HepG2 (cell line): ENCODE measurements around the gene MICA. TPM values are rescaled to one million over a fixed set of nuclear protein-coding genes. Genes with fewer than 3 reads are reported as not detected.

Experiments used
- CEBPG ChIP-seq: IDR thresholded peaks from 2 replicates; pipeline ENCODE4 v1.6.1; 2016
- NR1H2 ChIP-seq: sonication (generic); formaldehyde crosslinking; IDR thresholded peaks from 2 replicates; pipeline ENCODE4 v1.8.1; 2022; ENCODE audit warnings: low read depth, missing genetic modification reagents, borderline replicate concordance
- PHF5A ChIP-seq: IDR thresholded peaks from one replicate; pipeline ENCODE4 v1.6.1; 2018; ENCODE audit warnings: low read depth, missing genetic modification reagents; ENCODE audit not compliant: unreplicated experiment
- RFXANK ChIP-seq: IDR thresholded peaks from 2 replicates; pipeline ENCODE4 v1.6.1; 2016
- SAFB2 ChIP-seq: sonication (generic); formaldehyde crosslinking; IDR thresholded peaks from 2 replicates; pipeline ENCODE4 v1.5.1; 2020; ENCODE audit warnings: missing genetic modification reagents, low read depth, mild to moderate bottlenecking, borderline replicate concordance
- SMAD1 ChIP-seq: sonication (generic); formaldehyde crosslinking; IDR thresholded peaks from 2 replicates; pipeline ENCODE4 v1.4.0; 2020; ENCODE audit warnings: missing genetic modification reagents, low read depth, mild to moderate bottlenecking, borderline replicate concordance
- ZNF709 ChIP-seq: sonication (generic); formaldehyde crosslinking; IDR thresholded peaks from 2 replicates; pipeline ENCODE4 v1.5.0; 2020; ENCODE audit warnings: mild to moderate bottlenecking, missing genetic modification reagents
- ZNF713 ChIP-seq: sonication (generic); formaldehyde crosslinking; IDR thresholded peaks from 2 replicates; pipeline ENCODE4 v1.4.0; 2020; ENCODE audit warnings: mild to moderate bottlenecking, missing genetic modification reagents
- ZNF724P ChIP-seq: sonication (generic); formaldehyde crosslinking; IDR thresholded peaks from 2 replicates; pipeline ENCODE4 v1.8.0; 2022; ENCODE audit warnings: missing genetic modification reagents, borderline replicate concordance
- ZNF879 ChIP-seq: sonication (generic); formaldehyde crosslinking; IDR thresholded peaks from 2 replicates; pipeline ENCODE4 v1.8.1; 2023; ENCODE audit warnings: missing genetic modification reagents
- polyA plus RNA-seq, 8 experiments: library from polyadenylated mRNA; depleted of rRNA in 3 of 8; stranded (reverse) in 7 of 8; unstranded in 1 of 8; fragments of >200 nt; fragmentation: Illumina TruSeq in 4 of 8; extraction: Trizol in 4 of 8; gene quantifications; 2 replicates each; pipeline versions ENCODE4 v1.2.1 to v1.2.3, GENCODE V29; 2011 to 2016; ENCODE audit warnings: low read depth in 4 of 8, missing spikeins in 1 of 8, mixed read lengths in 1 of 8; ENCODE audit not compliant: insufficient read depth in 1 of 8
- total RNA-seq, 5 experiments: library from RNA; depleted of rRNA; stranded (reverse); fragments of >200 nt; fragmentation: Illumina TruSeq; extraction: Trizol; gene quantifications; 2 replicates each; pipeline ENCODE4 v1.2.3, GENCODE V29; 2016; ENCODE audit warnings: low read depth in 1 of 5
- TF ChIP-seq, protein P1 (sequence below): IDR thresholded peaks from 2 replicates; pipeline ENCODE4 v1.6.1; 2016; ENCODE audit warnings: missing compliant biosample characterization, missing genetic modification reagents, borderline replicate concordance
- TF ChIP-seq, protein P2 (sequence below): IDR thresholded peaks from 2 replicates; pipeline ENCODE4 v1.6.1; 2016
- TF ChIP-seq, protein P3 (sequence below): sonication (generic); formaldehyde crosslinking; IDR thresholded peaks from 2 replicates; pipeline ENCODE4 v1.4.0; 2020; ENCODE audit warnings: mild to moderate bottlenecking, missing genetic modification reagents, borderline replicate concordance
- TF ChIP-seq, protein P4 (sequence below): sonication (generic); formaldehyde crosslinking; IDR thresholded peaks from 2 replicates; pipeline ENCODE4 v1.5.1; 2020; ENCODE audit warnings: missing genetic modification reagents, mild to moderate bottlenecking, borderline replicate concordance
- TF ChIP-seq, protein P5 (sequence below): sonication (generic); formaldehyde crosslinking; IDR thresholded peaks from 2 replicates; pipeline ENCODE4 v1.4.0; 2020; ENCODE audit warnings: missing genetic modification reagents

Gene MICA
- total and polyA plus RNA-seq, 2 of the 13 experiments (the other 11 are each of a cell fraction or from before 2014, with no cell fraction given): 21.6 to 38.1 TPM

DNA sequence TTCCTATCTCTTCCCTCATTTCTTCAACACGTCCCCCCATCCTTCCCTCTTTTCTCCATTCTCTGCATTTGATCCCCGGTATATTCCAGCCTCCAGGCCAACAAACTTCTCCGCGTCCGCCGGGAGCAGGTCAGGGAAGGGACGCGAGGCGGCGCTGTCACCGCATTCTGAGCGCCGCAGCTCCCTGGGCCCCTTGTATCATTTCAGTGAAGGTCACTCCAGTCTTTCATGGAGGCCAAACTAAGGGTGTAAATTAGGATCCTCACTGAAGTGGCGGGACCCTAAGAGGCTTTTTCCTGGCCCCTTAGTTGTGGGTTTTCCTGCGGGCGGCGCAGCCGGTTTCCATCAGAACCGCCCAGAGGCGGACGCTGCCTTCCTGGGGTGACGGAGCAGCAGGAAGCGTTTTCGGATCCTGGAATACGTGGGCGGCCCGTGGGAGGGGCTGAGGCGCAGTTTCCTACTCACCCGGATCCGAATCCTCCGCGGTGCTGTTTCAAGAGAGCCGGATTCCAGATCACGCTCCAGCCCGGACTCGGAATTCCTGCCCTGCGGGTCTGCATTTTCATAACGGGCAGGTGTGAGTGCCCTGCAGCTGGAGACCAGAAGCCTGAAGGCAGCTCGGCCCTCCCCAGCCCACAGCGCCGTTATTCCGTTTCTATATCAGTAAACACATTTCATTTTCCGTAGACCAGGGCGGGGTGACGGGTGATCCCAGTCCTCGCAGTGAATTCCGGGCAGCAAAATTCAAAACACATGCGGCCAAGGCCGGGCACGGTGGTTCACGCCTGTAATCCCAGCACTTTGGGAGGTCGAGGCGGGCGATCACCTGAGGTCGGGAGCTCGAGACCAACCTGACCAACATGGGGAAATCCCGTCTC, 3.6 kb upstream of the MICA start (continued):
- TF ChIP-seq ZNF709 (CRISPR knock-in tag) (peak; percentile 69), ZNF879 (CRISPR knock-in tag) (peak; percentile 3; the same call in 1 of the 2 replicates), ZNF713 (CRISPR knock-in tag) (no peak), SAFB2 (CRISPR knock-in tag) (no peak; the same call in 1 of the 2 replicates), ZNF724P (CRISPR knock-in tag) (no peak), CEBPG (peak; percentile 4; the same call in 1 of the 2 replicates), RFXANK (CRISPR knock-in tag) (0 out of 2 replicates have a peak, but pooled peaks have one; percentile 81), PHF5A (CRISPR knock-in tag) (peak; percentile 79), NR1H2 (CRISPR knock-in tag) (no peak), SMAD1 (CRISPR knock-in tag) (peak; percentile 92; the same call in 1 of the 2 replicates)
- TF ChIP-seq, protein P1, sequence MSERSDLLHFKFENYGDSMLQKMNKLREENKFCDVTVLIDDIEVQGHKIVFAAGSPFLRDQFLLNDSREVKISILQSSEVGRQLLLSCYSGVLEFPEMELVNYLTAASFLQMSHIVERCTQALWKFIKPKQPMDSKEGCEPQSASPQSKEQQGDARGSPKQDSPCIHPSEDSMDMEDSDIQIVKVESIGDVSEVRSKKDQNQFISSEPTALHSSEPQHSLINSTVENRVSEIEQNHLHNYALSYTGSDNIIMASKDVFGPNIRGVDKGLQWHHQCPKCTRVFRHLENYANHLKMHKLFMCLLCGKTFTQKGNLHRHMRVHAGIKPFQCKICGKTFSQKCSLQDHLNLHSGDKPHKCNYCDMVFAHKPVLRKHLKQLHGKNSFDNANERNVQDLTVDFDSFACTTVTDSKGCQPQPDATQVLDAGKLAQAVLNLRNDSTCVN: peak; percentile 71; the same call in 1 of the 2 replicates
- TF ChIP-seq, protein P2, sequence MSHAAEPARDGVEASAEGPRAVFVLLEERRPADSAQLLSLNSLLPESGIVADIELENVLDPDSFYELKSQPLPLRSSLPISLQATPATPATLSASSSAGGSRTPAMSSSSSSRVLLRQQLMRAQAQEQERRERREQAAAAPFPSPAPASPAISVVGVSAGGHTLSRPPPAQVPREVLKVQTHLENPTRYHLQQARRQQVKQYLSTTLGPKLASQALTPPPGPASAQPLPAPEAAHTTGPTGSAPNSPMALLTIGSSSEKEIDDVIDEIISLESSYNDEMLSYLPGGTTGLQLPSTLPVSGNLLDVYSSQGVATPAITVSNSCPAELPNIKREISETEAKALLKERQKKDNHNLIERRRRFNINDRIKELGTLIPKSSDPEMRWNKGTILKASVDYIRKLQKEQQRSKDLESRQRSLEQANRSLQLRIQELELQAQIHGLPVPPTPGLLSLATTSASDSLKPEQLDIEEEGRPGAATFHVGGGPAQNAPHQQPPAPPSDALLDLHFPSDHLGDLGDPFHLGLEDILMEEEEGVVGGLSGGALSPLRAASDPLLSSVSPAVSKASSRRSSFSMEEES (CRISPR knock-in tag): no peak; the same call in 1 of the 2 replicates
- TF ChIP-seq, protein P3, sequence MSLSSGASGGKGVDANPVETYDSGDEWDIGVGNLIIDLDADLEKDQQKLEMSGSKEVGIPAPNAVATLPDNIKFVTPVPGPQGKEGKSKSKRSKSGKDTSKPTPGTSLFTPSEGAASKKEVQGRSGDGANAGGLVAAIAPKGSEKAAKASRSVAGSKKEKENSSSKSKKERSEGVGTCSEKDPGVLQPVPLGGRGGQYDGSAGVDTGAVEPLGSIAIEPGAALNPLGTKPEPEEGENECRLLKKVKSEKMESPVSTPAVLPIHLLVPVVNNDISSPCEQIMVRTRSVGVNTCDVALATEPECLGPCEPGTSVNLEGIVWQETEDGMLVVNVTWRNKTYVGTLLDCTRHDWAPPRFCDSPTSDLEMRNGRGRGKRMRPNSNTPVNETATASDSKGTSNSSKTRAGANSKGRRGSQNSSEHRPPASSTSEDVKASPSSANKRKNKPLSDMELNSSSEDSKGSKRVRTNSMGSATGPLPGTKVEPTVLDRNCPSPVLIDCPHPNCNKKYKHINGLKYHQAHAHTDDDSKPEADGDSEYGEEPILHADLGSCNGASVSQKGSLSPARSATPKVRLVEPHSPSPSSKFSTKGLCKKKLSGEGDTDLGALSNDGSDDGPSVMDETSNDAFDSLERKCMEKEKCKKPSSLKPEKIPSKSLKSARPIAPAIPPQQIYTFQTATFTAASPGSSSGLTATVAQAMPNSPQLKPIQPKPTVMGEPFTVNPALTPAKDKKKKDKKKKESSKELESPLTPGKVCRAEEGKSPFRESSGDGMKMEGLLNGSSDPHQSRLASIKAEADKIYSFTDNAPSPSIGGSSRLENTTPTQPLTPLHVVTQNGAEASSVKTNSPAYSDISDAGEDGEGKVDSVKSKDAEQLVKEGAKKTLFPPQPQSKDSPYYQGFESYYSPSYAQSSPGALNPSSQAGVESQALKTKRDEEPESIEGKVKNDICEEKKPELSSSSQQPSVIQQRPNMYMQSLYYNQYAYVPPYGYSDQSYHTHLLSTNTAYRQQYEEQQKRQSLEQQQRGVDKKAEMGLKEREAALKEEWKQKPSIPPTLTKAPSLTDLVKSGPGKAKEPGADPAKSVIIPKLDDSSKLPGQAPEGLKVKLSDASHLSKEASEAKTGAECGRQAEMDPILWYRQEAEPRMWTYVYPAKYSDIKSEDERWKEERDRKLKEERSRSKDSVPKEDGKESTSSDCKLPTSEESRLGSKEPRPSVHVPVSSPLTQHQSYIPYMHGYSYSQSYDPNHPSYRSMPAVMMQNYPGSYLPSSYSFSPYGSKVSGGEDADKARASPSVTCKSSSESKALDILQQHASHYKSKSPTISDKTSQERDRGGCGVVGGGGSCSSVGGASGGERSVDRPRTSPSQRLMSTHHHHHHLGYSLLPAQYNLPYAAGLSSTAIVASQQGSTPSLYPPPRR (CRISPR knock-in tag): peak; percentile 16; the same call in 1 of the 2 replicates
- TF ChIP-seq, protein P4, sequence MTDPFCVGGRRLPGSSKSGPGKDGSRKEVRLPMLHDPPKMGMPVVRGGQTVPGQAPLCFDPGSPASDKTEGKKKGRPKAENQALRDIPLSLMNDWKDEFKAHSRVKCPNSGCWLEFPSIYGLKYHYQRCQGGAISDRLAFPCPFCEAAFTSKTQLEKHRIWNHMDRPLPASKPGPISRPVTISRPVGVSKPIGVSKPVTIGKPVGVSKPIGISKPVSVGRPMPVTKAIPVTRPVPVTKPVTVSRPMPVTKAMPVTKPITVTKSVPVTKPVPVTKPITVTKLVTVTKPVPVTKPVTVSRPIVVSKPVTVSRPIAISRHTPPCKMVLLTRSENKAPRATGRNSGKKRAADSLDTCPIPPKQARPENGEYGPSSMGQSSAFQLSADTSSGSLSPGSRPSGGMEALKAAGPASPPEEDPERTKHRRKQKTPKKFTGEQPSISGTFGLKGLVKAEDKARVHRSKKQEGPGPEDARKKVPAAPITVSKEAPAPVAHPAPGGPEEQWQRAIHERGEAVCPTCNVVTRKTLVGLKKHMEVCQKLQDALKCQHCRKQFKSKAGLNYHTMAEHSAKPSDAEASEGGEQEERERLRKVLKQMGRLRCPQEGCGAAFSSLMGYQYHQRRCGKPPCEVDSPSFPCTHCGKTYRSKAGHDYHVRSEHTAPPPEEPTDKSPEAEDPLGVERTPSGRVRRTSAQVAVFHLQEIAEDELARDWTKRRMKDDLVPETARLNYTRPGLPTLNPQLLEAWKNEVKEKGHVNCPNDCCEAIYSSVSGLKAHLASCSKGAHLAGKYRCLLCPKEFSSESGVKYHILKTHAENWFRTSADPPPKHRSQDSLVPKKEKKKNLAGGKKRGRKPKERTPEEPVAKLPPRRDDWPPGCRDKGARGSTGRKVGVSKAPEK (CRISPR knock-in tag): peak; percentile 16; the same call in 1 of the 2 replicates
- TF ChIP-seq, protein P5, sequence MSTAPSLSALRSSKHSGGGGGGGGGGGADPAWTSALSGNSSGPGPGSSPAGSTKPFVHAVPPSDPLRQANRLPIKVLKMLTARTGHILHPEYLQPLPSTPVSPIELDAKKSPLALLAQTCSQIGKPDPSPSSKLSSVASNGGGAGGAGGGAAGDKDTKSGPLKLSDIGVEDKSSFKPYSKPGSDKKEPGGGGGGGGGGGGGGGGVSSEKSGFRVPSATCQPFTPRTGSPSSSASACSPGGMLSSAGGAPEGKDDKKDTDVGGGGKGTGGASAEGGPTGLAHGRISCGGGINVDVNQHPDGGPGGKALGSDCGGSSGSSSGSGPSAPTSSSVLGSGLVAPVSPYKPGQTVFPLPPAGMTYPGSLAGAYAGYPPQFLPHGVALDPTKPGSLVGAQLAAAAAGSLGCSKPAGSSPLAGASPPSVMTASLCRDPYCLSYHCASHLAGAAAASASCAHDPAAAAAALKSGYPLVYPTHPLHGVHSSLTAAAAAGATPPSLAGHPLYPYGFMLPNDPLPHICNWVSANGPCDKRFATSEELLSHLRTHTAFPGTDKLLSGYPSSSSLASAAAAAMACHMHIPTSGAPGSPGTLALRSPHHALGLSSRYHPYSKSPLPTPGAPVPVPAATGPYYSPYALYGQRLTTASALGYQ: peak; percentile 26; the same call in 1 of the 2 replicates
